NCI-H526 (cell line): ENCODE results near the gene NAALADL2.
"Not testable (repeated sequence)": the region's sequence is repeated elsewhere in the genome, so short reads cannot be mapped to it uniquely, and the experiment has no call there.

ENCODE experiments used
- DNase-seq, 2 experiments: peaks; one replicate each; lab custom pipeline; 2025; lab: John Stamatoyannopoulos, UW

Gene NAALADL2

DNA sequence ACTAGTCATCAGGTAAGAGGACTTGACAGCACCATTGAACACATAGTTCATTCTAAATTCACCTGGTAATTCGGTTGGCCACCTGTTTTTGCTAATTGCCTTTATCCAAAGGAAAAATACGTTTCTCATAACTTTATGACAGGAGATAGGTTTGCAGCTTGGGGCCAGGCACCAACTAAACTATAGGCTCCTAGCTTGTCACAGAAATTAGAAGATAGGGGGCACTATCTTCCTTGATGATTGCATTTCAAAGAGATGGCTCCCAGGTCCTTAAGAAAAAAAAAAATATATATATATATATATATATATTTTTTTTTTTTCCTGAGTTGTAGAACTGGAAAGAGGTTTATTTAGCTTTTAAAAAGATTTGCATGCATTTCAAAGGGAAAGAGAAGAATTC, 563.6 kb downstream of the NAALADL2 start:
- DNase-seq: peak in 1 of 2 experiments; percentile 14

DNA sequence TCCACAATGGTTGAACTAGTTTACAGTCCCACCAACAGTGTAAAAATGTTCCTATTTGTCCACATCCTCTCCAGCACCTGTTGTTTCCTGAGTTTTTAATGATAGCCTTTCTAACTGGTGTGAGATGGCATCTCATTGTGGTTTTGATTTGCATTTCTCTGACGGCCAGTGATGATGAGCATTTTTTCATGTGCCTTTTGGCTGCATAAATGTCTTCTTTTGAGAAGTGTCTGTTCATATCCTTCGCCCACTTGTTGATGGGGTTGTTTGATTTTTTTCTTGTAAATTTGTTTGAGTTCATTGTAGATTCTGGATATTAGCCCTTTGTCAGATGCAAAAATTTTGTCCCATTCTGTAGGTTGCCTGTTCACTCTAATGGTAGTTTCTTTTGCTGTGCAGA, 564.7 kb downstream of the NAALADL2 start:
- DNase-seq: not testable (repeated sequence)

DNA sequence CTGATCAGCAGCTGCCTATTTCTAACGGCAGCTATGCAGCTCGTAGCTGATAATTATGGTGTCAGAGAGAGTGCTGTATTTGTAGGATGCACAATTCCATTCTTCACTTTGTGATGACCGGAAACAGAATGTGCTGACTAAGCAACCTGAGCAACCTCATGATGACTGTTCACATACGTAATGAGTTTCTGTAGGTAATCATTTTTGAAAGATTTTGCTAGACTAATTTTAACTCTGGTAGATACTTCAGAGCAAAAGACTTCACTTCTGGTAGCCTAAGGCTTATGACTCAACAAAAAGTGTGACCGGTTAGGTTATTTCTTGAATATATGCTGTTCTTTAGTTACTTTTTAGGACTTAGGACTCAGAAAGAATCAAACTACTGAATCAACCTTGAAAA, 567.7 kb downstream of the NAALADL2 start:
- DNase-seq: no peak

DNA sequence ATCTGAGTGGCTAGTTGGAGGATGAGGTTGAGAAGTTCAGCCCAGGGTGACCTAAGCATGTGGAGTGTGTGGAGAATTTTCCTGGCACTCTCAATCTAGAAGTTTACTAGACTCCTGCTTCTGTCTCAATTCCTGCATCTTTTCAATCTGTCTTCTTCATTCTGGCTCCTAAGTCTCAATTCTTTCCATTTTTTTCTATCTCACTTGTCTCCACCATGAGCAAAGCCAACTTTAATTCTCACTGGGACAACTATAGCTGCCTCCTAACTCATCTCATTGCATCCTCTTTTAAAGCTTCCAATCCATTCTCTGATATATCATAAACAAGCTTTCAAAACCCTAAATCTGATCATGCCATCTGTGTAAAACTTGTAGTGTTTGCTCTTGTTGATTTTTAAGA, 569.3 kb downstream of the NAALADL2 start:
- no peak for DNase-seq

DNA sequence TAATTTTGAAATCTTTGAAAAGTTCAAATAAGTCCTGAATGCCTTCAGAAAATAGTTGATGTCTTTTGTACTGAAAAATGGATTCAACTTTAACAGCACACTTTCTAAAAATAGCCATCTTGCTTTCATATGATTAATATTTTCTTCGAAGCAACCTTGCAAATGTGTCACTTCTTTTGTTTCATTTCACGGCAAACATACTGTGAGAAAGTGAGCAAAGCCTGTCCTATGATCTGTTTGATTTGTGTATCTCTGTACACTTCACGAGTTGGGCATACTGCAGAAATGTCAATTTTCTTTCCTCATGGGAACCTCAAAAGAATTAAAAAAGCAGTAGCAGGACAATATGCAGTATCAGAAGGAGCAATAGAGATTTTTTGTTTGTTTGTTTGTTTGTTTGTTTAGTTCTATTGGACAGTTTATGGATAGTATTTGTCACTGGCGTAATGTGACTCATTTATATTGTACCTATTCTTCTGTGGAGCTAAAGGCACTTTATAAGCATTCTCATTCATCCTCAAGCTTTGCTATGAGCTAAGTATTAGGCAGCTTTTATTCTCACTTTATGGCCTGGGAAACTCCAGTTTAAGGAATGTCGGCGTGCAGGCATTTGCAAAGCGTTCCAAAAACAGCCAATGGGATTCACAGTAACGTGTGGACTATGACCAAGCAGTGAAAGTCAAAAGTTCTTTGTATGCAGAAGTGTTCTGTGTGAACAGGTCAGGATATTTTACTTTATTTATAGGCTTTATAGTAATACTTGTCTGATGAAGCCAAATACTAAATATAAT, 572.0 kb downstream of the NAALADL2 start:
- no peak for DNase-seq

DNA sequence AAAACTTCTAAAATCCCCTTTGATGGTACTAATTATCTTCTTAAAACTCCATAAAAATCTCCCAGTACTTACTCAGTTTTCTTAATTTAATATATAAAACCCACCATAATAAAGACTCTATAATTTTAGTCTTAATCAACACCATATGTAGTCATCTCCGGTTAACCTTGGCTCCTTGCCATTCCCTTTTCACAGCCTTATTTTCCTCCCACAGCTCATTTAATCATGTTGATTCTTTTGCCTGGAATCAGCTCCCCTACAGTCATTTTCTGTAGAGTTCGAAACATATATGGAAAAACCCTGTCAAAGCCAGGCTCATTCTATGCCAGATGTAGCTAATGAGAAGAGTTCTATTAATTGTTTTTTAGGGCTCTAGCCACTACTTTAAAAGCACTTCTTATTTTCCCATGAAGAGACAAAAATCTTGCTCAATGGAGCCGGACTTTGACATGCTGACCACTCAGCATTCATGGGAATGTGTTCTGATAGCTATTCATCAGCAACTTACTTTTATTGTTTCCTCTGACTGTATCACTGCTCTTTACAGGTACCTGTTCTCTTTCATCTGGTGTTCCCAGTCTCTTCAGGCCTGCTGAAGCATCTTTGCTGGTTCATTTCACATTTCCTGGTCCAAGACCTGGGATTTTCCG, 573.4 kb downstream of the NAALADL2 start:
- no peak for DNase-seq

DNA sequence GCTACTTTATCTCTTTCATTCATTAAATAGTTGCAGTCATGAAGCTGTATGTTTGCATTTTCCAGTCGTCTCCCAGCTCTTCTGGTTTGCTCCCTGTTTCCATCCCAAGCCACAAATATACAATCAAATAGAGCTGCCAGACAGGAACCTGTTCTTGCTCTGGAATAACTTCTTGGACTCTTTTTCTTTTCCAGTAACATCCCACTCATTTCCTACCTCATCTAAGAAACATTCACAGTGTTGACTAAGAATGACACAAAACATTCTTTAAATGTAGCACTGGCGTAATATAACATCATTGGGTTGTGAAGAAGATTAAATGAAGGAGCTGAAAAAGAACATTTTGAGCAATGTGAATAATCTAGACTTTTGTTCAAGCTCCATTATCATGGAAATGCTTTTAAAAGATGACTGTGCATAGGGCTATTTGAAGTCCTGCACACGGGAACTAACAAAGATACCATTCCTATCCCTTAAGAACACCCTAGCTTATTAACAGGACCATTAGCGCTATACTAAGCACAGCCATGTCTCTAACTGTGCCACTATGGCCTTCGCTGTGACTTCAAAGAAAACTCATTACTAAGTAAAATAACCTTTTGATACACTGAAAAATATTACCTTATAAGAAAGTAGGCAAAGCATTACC, 574.0 kb downstream of the NAALADL2 start:
- DNase-seq: no peak

DNA sequence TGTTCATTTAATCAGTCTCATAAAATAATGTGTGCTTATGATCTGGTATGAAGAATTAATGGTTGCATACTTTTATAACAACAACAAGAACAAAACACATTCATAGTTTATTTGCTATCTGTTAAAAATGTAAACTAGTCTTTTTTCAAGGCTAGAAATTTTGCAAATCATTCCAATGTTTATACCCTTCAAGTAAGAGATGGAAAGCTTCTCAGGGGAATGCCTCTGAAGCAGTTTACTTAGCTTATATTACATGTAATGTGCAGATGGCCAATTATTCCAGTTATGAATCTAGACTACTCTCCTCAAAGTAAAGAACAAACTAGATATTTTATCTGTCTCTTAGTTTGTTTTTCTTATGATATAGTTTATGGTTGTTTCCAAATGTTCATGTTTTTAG, 575.4 kb downstream of the NAALADL2 start:
- DNase-seq: no peak

DNA sequence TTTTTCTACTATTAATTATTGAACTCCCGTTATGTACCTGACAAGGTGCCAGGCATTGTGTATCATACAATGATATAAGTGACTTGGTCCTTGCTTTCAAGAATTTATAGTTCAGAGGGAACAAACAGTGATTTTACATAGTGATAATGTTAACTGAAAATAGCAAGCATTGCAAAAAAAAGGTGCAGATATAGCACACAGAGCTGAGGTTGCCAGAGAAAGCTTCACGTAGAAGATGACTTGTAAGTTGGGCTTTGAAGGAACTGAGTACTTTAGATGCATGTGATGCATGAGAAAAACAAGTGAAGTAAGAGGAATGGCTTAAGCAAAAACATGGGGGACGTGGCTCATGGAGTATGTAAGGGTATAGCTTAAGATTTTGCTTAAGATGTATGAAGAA, 584.5 kb downstream of the NAALADL2 start:
- DNase-seq: no peak

DNA sequence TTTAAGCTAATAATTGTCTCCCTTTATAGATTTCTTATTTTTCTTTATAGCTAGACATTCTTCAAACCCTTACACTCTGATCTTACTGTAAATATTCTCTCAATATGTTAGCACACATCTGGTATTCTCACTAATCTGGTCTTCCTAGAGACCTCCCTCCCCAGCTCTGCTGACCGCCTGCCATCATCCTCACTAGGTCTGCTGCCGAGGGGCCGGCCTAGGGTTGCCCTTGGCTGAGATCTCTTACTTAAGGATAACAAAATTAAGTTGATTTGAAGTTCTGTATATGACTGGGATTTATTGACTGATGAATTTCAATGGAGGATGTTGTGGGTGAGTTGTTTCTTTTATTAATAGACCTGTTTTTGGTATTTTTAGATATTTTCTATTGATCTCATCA, 586.6 kb downstream of the NAALADL2 start:
- no peak for DNase-seq

DNA sequence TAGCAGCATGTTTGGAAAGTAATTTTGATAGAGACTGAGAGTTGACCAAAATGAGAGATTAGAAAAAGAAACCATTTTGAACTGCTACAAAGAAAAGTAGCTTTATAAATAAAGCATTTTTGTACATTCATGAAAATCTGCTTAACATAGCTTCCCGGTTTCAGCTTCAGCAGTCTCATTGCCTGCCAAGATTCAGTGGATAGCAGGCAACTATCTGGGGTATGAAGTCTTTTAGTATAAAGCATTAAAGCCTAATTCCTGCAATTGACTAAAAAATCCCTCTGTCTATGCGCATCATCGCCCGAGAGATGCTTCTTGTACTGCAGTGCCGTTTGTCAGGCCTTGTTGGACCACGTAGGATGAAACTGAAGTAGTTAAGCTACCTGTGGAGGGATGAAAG, 588.4 kb downstream of the NAALADL2 start:
- DNase-seq: no peak

DNA sequence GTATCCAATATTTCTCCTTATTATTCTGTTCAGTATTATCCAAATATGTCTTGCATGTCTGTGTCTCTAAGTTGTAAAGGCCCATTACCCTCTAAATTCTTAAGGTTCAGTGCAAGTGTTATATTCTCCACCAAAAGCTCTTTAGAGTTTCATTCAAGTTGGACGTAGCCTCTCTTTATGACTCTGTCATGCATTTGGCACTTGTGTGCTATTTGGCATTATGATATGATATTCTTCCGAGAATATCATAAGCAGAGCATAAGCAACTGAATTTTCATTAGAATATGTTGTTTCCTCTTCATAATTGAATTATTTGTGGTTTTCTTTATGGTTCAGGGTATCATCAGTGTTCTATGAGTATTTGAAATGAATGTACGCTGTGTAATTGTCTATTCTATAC, 594.2 kb downstream of the NAALADL2 start:
- no peak for DNase-seq

DNA sequence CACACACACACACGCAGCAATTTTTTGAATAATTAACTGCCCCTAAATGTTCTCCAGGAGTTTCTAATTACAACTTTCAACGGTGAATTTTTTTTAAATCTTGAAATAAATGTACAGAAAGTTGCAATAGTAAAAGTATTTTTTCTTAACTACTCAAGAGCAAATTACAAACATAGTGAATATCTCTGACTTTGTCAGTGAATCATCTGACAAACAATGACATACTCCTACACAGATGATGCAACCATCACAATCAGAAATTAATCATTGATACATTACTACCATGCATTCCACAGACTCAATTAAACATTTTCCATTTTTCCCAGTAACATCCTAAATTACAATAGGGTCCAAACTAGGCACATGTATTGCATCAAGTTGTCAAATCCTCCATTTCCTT, 597.3 kb downstream of the NAALADL2 start:
- DNase-seq: no peak

DNA sequence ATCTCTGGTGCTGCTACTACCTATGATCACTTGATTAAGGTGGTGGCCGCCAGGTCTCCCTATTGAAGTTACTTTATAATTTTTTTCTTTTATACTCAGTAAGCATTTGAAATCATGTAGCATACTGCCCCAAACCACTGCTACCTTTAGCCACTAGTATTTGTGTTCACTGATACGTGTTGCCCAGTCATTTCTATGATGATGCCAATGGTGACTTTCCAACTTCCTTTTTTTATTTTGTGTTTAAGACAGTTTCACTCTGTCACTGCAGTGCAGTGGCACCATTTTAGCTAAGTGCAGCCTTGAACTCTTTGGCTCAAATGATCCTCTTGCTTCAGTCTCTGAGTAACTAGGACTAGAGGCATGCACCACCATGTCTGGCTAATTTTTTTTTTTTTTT, 598.2 kb downstream of the NAALADL2 start:
- DNase-seq: no peak

DNA sequence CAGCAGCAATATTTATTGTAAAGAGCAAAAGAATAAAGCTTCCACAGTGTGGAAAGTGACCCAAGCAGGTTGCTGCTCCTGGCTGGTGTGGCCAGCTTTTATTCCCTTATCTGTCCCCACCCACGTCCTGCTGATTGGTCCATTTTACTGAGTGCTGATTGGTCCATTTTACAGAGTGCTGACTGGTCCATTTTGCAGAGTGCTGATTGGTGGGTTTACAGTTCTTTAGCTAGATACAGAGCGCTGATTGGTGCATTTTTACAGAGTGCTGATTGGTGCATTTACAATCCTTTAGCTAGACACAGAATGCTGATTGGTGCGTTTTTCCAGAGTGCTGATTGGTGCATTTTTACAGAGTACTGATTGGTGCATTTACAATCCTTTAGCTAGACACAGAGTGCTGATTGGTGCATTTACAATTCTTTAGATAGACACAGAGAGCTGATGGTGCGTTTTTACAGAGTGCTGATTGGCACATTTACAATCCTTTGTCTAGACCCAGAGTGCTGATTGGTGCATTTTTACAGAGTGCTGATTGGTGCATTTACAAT, 601.8 kb downstream of the NAALADL2 start:
- peak in 1 of 2 experiments; percentile 24 for DNase-seq

DNA sequence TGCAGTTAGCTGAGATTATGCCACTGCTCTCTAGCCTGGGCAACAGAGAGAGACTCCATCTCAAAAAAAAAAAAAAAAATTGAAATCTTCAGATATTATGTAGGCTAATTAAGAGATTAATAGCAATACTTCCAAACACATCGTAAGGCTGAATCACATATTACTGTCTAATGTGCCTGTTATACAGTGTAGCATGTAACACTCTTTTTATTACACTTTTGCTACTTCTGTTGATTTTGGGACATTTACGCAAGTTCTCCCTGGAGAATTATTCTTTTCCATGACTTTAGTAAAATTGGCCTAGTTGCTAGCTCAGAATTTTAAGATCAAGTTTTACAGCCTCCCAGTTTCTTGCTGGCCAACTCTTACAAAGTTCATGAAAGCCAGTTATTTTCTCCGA, 605.2 kb downstream of the NAALADL2 start:
- no peak for DNase-seq

DNA sequence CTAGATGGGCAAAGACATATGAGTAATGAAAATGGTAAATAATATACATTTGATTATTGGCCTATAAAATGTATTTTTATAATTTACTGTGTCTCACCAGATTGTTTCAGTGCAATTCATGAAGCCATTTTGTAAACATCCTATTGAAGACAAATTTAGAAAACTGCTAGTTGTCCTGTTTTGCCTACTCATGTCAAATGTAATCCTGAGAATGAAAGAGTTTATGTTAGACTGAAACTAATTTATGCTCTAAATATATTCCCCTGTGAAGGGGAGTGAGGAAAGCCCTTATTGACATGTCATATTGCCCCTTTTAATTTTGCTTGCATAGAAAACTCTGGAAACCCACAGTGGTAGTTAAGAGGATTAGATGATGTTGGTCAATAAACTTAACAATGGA, 610.0 kb downstream of the NAALADL2 start:
- no peak for DNase-seq

DNA sequence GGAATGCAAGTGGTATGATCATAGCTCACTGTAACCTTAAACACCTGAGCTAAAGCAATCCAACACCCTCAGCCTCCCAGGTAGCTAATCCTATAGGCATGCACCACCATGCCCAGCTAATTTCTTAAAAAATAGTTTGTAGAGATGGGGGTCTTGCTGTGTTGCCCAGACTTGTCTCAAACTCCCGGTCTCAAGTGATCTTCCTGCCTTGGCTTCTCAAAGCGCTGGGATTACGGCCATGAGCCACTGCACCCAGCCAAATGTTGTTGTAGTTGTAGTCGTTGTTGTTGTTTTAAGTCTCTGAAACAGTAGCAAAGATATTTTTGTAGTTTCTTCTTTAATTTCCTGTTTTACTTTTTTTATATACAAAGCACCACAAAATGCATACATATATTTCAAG, 616.6 kb downstream of the NAALADL2 start:
- no peak for DNase-seq

DNA sequence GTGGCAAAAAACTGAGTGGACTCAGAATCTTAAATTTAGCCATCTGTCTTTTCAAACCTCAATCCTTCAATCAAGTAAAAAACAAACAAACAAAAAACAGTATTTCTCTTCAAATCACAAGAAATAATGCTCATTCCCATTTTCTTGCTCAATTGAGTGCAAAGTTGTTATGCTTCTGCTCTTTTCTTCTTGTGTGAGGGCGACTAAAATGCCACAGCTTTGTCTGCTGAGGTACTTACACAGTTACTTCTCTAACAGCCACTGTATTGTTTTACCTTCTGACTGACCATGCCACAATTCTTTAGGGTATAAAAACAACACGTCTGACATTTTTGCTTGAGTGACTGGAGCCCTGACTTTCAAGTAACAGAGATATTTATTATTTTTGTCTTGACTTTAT, 617.4 kb downstream of the NAALADL2 start:
- DNase-seq: no peak

DNA sequence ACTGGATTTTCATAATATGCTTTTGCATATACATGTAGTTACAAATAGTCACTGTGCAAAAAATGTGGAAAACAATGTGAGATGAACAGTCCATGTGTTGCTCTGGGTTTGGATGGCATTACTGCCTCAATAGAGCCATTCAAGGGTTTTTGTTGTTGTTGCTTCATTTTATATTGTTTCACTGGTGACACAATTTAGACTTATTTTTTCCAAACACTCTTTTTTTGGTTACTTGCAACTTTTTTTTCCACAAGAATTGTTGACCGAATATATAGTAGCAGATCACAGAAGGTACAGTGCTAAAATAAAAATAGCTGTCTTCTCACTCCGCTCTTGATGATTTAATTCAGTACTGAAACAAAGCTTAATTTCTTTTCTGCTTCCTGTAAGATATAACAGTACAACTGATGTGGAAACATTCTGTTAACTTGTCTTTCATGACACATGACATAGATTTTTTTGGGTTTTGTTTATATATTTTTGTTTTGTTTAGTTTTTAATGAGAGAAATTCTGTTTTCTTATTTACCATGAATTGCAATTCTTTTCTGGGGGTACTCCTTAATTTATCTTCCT, 618.6 kb downstream of the NAALADL2 start:
- DNase-seq: peak; percentile 14 to 49

DNA sequence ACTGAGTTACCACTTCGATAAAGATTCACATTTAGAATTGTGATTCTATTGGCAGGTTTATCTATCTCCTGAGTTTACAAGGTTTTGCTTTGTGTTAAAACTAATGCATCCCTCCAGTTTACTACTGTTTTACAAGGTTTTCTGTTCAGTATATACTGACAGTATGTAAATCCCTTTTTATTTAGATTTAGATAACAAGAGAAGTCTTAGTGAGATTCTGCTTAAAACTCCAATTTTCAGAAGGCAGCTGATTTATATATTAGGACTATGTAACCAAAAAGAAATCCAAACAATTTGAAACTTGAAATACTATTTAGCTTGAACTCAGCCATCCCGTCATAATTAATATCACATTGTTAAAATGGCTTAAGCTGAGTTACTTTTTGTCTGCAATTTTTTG, 619.2 kb downstream of the NAALADL2 start:
- DNase-seq: no peak

DNA sequence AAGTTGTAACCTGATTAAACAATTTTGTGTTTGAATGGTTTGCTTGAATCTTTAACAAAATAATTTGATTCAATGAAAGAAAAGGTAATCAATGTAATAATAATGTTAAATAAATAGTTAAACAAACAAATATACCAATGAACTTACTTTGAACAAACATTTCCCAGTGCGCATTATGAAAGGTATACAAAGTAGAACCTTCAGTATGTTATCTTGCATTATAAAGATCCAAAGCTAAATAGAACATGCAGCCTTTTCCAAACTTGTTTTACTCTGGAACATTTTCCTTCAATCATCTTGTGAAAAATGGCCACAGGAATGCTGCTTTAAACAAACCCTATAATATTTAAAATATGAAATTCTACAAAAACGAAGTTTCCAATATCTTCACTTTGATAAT, 620.0 kb downstream of the NAALADL2 start:
- no peak for DNase-seq

DNA sequence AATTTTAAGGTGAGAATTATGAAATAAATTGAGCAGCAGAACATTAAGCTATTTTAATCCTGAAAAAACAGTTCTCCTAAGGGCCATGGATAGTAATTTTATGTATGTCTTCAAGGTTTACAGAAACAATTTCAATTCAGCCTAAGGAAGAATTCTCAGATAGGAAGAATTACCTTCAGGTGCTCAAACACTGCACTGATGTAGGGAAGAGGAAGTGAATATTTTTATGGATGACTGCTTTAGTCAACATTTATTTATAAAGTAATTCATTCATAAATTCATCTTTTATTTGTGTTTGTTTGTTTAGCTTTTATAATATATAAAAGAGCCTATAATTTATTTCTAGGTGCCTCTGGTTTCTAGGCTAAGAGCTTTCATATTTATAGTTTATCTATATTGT, 620.7 kb downstream of the NAALADL2 start:
- no peak for DNase-seq
